Activated CD4-positive, alpha-beta T cell treated with anti-CD3 and anti-CD28 coated beads, Interleukin-2, Interleukin-6, amounts not matched to agents 100 ng/mL and 50 ng/mL, durations not matched to agents 16 hours and 8 hours (primary cell): ENCODE results near the gene TMED1.
"Not testable (repeated sequence)": the region's sequence is repeated elsewhere in the genome, so short reads cannot be mapped to it uniquely, and the experiment has no call there.

Experiments
- DNase-seq: peaks from one replicate; pipeline ENCODE4 v3.0.0-alpha.2; 2020

TMED1 gene

GRCh38 chr19:10835754-10836478 lies at the start of gene TMED1:
TMED1 (minus strand) TSS chr19:10836212; CDS start chr19:10836191, 21 bp downstream.
- peak; percentile 98 for DNase-seq

GRCh38 chr19:10885201-10886169 lies 49.5 kb upstream of the TMED1 start:
- DNase-seq: no peak

- no peak for DNase-seq
Measured at GRCh38 chr19:10884274-10884673, 48.3 kb upstream of the TMED1 start.

GRCh38 chr19:10882108-10882457 lies 46.1 kb upstream of the TMED1 start:
- no peak for DNase-seq

- no peak for DNase-seq
Measured at GRCh38 chr19:10881403-10882107, 45.5 kb upstream of the TMED1 start.

- peak; percentile 22 for DNase-seq
Measured at GRCh38 chr19:10878253-10878652, 42.2 kb upstream of the TMED1 start.

- not testable (repeated sequence) for DNase-seq
Measured at GRCh38 chr19:10877608-10878007, 41.6 kb upstream of the TMED1 start.

GRCh38 chr19:10876459-10877240 lies 40.6 kb upstream of the TMED1 start:
- DNase-seq: peak; percentile 64

GRCh38 chr19:10874024-10874423 lies 38.0 kb upstream of the TMED1 start:
- DNase-seq: no peak

GRCh38 chr19:10872546-10873107 lies 36.6 kb upstream of the TMED1 start:
- DNase-seq: no peak

GRCh38 chr19:10871711-10872545 lies 35.9 kb upstream of the TMED1 start:
- DNase-seq: peak; percentile 24

- peak; percentile 100 for DNase-seq
Measured at GRCh38 chr19:10870955-10871603, 35.1 kb upstream of the TMED1 start, which contains the start of gene CARM1. CARM1 (plus strand) TSS chr19:10871553; CDS start chr19:10871703, 150 bp downstream.

GRCh38 chr19:10870501-10870954 lies 34.5 kb upstream of the TMED1 start:
- DNase-seq: no peak

GRCh38 chr19:10869872-10870311 lies 33.9 kb upstream of the TMED1 start:
- not testable (repeated sequence) for DNase-seq

- DNase-seq: no peak
Measured at GRCh38 chr19:10868872-10869547, 33.0 kb upstream of the TMED1 start.

- no peak for DNase-seq
Measured at GRCh38 chr19:10866495-10866894, 30.5 kb upstream of the TMED1 start.

- peak; percentile 90 for DNase-seq
Measured at GRCh38 chr19:10864538-10864899, 28.5 kb upstream of the TMED1 start.

GRCh38 chr19:10863107-10863717 lies 27.2 kb upstream of the TMED1 start:
- DNase-seq: no peak

- no peak for DNase-seq
Measured at GRCh38 chr19:10862561-10863106, 26.6 kb upstream of the TMED1 start.
